ENCODE results near the gene GALNT18.

DNA sequence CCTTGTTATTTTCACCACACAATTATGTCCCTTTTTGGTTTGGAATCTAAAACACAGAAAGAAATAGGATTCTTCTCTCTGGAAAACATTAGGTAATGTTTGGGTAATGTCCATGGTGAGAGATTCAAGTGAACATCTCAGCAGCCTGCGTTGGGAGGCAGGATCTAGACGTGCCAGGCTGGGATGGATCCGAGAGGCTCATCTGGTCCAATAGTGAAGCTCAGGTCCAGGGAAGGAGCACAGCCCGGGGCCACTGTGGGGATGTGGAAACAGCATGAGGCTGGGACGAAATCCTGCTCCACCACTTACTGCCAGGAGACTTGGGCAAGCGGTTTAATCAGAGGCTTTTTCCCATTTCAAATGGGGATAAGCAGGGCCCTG, 378.6 kb downstream of the GALNT18 start:
- TF ChIP-seq, protein P1, sequence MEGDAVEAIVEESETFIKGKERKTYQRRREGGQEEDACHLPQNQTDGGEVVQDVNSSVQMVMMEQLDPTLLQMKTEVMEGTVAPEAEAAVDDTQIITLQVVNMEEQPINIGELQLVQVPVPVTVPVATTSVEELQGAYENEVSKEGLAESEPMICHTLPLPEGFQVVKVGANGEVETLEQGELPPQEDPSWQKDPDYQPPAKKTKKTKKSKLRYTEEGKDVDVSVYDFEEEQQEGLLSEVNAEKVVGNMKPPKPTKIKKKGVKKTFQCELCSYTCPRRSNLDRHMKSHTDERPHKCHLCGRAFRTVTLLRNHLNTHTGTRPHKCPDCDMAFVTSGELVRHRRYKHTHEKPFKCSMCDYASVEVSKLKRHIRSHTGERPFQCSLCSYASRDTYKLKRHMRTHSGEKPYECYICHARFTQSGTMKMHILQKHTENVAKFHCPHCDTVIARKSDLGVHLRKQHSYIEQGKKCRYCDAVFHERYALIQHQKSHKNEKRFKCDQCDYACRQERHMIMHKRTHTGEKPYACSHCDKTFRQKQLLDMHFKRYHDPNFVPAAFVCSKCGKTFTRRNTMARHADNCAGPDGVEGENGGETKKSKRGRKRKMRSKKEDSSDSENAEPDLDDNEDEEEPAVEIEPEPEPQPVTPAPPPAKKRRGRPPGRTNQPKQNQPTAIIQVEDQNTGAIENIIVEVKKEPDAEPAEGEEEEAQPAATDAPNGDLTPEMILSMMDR (IDR thresholded peaks at IDR 0.05): no peak
- TF ChIP-seq POLR2AphosphoS5 (IDR thresholded peaks at IDR 0.05; ENCODE audit: insufficient read depth in 1 of 2, low read depth in 1 of 2): no peak
